Putamen (tissue), 1 donor: ENCODE measurements around the gene ANXA2.
A peak's percentile ranks its signal among the peaks of the same experiment; 100 is the strongest.
"Not testable (repeated sequence)": the region's sequence is repeated elsewhere in the genome, so short reads cannot be mapped to it uniquely, and the experiment has no call there.

ENCODE experiments used
- DNase-seq: peaks from one replicate; pipeline ENCODE4 v3.0.0-alpha.2; 2016; ENCODE audit warnings: low spot score

ANXA2 gene

DNA sequence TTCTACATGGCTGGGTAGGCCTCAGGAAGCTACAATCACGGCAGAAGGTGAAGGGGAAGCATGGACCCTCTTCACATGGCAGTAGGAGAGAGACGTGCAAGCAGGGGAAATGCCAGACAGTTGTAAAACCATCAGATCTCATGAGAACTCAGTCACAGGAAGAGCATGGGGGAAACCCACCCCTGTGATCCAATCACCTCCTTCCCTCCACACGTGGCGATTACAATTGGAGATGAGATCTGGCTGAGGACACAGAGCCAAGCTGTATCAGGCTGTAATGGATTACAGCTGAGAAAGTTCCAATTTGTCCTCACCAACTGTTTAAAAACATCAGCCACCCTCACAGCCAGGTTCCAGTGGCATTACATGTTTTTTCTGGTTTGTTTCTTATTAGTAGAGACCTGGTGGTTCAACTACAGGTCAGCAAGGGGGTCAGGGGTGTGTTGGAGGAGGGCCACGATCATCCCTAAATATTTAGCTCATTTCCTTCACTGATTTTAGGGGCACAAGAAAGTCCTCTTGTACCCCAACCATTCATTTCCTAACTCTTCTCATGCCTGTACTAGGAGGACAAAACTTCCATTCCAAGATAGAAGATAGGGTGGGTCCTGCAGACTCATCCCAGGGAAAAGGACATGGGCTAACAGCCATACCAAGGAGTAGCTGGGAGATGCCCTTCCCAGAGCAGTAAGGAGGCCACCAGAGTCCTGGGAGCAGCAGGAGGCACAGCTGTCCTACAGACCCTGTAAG lies 54.4 kb downstream of the ANXA2 start:
- DNase-seq, result no peak

DNA sequence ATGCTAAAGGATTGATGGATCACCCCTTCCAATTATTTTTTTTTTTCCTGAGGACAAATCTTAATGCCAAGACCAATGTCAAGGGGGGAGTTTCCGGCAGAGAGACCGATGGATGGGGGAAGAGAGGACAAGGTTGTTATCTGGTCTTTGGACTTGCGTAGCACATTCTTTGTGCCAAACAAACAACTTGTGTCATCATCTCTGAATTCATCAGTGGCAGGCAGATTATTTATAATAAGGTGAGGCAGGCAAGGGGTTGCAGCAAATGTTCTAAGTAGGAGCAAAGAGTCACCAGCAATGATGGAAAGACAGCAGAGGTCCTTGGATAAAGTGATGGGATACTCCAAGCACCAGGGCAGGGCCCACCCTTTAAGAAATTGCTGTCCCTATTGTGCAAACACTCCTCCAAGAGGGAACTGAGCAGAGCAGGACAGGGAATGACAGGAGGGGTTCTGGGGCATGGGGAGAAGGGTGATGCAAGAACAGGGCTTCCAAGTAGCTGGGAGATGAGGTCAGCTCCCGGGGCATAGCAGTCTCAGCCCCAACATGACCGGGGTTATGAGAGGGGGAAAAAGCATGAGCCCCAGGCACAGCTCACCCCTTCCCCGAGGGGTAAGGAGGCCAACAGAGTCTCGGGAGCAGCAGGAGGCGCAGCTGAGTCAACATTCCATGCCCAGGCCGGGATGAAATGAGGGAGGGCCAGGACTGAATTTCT lies 57.4 kb downstream of the ANXA2 start:
- no peak for DNase-seq

DNA sequence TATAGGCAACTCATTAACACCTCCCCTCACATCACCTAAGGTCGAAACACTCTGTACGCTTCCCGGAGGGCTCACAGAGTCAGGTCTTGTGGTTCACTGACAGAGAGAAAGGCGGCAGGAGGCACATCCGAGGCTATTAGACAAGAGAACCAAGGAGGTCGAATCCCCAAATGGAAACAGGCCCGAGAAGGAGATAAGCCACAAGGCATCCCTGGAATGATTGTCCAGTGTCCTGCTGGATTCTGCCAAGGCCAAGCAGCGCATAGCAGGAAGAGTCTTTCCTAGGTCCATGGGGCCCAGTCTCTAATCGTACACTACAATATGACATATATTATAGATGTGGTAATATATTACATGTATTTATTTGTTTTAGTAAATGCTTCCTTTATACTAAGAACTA lies 58.5 kb downstream of the ANXA2 start:
- DNase-seq, result no peak

DNA sequence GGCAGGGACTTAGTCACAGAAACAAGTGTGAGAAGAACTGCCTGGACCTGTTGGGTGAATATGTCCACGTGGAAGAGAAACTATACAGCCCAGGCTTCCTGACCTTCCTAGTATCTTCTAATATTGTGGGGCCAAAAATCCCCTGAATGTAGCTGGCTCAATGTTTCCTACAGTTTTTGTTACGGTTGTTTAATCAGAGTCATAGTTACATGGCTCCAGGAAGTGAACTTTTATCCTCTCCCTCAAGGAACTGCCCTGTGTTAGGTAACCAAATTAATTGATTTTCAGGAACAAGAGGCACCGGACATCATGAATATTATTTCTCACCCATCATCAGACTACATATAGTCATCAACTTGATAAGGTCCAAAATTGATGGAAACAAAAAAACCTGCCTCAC lies 59.0 kb downstream of the ANXA2 start:
- no peak for DNase-seq

DNA sequence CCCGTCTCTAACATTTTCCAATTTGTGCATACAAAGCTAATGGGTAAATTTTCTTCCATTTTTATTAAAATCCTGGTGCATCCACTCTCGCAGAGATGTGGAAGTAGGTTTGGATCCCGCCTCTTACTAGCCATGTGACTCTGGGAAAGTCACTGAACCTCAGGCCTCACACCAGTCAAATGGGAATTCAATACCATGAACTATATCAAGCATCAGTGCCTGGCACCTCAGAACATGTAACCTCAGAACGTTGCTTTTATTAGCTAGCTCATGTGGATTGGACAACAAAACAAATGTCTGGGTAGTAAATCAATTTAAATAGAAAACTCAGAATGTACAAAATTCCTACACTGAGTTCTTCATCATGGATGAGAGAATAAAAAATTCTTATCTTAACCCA lies 60.7 kb downstream of the ANXA2 start:
- no peak for DNase-seq

DNA sequence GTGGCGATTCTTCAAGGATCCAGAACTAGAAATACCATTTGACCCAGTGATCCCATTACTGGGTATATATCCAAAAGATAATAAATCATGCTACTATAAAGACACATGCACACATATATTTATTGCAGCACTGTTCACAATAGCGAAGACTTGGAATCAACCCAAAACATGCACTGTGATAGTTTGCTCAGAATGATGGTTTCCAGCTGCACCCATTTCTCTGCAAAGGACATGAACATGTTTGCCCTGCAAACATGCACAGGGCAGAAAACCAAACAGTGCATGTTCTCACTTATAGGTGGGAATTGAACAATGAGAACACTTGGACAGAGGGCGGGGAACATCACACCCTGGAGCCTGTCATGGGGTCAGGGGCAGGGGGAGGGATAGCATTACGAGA lies 62.5 kb downstream of the ANXA2 start:
- DNase-seq, result not testable (repeated sequence)

DNA sequence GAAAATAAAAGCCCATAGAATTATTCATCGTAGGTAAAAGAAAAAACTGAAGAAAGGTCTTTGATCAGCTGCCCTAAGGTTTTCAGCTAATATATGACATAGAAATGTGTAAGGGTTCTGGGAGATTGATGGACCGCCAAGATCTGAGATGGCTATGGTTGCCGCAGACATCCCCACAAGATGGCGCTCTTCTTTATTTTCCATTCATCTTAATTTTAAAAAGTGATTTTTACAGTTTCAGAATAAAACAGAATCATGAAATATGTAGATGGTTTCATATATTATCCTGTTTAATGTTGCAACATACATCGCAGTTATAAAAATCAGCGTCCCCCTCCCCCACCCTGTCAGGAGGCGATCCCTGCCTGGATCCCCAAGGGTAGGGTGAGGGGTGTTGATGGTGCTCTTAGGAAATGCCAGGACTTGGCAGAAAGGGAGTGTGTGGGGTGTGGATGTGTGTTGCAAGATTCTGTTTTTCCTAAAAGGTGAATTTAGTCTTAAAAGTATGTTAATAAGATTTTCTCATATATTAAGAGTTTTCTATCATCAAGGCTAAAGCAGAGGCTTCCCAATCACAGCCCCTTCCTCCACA lies 68.8 kb downstream of the ANXA2 start:
- no peak for DNase-seq

DNA sequence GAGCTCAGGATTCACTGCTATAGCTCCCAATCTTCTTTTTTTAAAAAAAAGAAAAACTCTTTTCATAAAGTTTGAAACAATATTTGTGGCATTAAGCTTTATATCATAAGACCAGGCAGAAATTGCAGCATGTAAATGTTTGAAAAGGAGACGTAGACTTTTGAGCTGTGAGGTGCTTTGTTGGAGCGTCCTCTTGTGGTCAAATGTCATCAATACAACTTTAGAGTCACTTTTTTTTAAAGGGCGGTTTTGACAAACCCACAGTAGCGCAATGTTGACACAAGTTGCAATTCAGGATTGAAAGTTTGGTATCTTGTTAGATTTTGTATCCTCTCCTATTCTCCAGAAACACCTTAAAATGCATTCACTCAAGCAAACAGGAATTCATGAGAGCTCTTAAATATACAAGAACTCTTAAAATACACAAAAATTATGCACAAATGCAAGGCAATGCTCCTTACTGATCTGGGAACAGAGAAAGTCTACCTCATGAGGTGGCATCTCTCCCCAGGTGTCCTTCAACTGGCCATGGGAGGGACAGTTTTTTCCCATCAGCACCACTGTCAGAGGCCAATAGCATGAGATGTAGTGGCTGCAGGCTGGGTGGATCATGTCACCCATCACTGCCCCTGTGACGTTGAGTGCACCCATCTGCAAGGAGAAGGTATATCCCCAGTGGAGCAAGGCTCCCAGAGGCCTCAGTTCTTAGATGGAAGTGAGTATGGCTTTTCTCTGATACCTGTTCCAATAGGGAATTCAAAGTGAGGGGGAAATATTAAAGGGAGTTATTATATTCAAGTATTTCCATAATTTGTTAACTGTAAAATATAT lies 70.7 kb downstream of the ANXA2 start:
- DNase-seq, result peak; percentile 34

DNA sequence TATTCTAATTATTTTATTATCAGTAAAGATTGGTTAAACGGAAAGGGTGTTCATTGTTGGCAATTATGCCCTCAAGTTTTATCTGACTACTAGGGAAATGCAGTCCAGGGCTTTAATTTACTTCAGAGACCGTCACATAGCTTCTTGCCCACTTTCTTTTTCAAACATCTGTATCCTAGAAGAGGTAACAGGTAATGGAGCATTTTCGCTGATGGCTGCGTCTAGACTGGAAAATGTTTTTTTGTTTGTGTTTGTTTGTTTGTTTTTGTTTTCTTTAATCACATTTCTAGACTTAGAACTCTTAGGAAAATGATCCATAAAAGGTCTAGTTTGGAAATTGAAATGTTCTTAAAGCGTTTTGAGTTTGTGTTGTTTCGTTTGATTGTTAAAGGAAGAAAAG lies 71.4 kb downstream of the ANXA2 start:
- no peak for DNase-seq

DNA sequence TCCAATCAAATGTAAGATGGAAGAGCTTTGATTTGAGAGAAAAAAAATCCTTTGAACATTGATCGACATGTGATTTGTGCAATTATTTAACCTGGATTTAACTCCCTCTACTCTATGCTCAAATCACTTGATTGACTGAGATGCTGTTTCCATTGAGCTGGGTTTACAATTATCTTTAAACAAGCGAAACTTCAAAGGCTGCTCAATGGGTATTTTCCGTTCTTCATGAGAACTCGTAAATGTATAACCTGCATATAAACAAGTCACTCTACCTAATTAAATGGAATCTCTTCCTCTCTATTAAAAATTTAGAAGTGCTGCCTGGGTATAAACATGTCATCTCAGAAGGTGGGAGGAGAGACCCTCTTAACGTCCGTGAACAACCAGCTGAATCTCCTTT lies 71.9 kb downstream of the ANXA2 start:
- DNase-seq, result no peak

DNA sequence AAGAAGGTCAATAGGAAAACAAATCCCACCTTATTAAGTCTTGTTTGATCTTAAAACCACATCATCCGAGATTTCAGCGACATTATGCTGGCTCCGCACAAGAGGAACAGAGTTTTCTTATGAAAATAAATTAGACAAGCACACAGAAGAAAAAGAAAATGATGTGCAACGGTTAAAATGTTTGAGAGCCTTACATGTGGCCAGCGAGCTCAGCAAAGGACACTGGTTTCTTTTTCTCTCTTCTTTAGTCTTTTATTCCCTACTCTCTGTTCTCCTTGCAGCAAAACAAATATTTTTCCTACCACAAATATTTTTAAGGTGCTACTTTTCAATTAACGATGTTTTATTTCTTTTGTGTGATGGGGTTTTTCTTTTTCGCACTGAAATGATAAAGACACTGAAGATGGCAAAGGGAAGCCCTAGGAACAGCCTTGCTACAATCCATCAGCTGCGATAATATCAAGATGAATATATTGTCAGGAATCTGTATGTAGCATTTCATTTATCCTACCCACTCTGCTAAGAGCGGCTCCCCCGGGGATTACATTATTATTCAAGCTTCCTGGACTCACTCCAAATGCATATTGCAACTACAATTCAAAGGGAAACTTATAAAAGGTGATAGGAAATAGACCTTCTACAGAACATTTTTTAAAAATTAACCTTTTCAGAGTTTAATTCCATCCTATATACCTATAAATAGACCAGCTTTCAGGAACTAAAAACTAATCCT lies 72.9 kb downstream of the ANXA2 start:
- no peak for DNase-seq

DNA sequence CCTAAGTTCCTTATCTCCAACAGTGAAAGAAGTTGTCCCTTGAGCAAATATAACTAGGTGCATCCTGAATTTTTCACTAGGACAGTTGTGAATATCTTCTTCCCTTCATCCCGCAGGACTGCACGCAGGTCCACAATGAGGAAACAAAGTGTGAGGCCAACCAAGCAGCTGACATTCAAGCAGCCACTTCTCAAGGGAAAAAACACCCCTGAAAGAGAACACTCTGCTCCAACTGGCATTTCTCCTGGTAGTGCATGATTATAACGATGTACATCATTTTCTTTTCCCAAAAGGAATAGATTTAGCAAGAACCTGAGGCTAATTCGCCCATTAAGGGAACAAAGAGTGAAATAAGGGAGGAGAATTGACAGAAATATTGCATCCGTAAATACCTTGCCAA lies 74.5 kb downstream of the ANXA2 start:
- no peak for DNase-seq

DNA sequence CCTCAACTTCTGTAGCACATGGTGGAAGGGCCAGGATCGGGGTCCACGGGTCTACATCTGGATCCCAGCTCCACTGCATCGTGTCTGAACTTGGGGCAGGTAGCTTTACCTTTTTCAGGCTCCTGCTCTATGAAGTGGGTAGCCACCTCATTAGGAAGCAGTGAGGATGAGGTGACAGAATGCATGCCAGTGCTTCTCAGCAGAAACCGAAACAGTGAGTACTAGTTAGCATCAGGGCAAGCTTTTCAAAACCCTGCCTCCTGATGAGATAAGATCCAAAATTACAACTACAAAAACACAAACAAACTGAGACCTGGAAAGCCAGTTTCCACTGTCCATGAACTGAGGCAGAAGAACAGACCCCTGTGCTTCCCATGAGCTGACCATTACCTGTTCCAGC lies 77.4 kb downstream of the ANXA2 start:
- DNase-seq, result no peak

DNA sequence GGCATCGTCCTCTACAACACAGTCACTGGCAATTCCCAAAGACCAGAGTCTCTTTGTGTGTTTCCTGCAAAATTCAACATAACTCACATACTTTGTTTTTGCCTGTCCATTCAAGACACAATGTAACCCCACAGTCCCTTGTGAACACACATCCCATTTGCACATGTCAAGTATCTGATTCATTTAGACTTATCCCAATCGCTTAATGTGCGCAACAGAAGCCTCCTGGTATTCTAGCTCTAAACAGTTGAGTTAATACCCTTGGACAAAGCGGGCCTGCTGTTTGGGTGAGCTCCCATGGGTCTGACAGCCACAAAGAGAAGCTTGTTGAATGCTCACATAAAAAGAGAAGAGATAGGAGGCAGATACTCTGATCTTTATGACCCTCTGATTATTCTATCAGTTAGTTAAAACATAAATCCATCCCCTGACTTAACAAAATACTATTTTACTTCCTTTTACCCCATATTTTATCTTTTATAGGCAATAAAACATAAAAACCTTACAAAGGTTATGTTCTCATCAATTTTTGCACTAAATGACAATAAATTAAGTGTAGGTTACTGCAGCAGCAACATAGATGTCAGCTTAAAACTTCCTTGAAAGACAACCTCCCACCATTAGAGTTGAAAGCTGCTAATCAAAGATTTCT lies 79.4 kb downstream of the ANXA2 start:
- no peak for DNase-seq

DNA sequence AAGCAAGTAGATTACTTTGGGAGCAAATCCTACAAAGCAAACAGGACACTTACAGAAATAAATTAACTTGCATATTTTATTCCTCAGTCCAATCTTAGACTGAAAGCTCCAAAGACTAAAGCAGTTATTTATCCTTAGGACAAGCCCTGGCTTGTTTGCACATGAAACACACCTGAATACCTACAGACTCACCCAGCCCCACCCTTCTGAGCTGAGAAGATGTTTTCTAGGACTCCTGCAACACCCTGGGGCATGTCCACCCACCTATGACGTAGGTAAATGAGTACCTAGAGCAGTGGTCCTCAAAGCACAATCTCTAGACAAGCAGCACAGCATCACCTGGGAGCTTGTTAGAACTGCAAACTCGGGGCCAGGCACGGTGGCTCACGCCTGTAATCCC lies 80.8 kb downstream of the ANXA2 start:
- no peak for DNase-seq

DNA sequence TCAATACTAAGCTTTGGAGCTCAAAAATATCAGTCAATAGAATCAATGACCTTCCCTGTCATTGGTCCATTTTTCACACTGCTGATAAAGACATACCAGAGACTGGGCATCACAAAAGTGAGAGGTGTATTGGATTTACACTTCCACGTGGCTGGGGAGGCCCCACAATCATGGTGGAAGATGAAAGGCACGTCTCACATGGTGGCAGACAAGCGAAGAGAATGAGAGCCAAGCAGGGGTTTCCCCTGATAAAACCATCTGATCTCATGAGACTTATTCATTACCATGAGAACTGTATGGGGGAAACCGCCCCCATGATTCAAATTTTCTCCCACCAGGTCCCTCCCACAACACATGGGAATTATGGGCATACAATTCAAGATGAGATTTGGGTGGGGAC lies 81.9 kb downstream of the ANXA2 start:
- no peak for DNase-seq

DNA sequence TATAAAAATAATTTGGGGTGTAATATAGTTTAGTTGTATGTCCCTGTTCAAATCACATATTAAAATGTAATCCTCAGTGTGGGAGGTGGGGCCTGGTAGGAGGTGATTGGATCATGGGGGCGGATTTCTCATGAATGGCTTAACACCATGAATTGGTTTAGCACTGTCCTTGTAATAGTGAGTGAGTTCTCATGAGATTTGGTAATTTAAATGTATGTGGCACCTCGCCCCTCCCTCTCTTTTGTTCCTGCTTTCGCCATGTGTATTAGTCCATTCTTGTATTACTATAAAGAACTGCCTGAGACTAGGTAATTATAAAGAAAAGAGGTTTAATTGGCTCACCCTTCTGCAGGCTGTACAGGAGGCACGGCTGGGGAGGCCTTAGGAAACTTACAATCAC lies 83.9 kb downstream of the ANXA2 start:
- no peak for DNase-seq

DNA sequence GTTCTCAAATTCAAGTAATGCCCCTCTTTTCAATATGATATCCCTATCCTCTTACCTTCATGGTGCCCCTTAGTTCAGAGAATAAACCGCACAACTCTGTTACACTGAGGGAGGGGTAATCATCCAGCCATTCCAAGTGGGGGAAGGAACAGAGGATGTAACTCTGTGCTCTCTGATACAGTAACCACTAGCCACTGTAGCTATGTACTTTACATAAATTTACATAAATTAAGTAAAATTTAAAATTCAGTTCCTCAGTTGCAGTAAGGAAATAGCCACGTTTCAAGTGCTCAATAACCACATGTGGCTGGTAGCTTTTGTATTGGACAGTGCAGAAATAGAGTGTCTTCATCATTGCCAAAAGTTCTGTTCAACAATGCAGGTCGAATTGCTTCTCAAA lies 90.8 kb downstream of the ANXA2 start:
- no peak for DNase-seq

DNA sequence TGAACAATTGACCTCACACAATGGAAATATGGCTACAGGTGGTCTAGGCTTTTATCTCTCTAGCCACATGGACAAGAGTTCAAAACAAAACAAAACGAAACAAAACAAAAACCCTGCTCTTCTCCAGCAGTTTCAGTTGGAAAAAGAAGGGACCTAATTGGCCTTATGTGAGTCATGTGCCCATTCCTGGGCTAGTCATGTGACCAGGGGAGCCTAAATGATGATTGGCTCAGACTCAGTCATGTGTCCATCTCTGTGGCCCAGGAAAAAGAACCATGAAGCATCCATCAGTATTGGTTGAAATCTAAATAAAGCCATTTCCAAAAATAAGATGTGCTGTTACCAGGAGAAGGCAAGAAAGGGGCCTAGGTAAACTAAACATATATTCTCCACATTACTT lies 96.8 kb downstream of the ANXA2 start:
- DNase-seq, result no peak

DNA sequence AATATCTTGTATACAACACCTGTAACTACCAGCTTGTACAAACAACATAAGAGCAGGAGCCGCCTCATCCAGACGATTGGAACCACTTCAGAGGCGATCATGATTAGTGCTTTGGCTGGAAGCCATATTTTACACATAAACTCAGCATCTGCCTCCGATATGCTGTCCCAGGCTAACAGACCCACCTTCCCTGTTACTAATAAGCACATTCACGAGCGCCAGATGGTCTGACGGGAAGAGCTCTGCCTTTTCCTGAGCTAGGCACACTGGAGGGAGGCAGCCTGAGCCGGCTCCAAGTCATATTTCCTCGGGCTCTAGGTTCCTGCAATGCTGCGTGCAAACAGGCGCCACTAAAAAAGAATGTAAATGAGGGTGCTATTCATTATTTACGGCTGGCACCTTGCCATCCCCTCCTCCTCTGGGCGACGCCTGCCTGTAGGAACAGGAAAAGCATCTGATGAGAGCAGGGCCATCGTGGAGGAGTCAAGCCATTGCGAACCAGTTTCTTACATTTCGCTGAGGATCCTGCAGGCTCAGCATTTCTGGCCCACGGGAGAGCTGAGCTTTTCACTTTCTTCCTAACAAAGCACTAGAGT lies 98.2 kb downstream of the ANXA2 start:
- DNase-seq, result peak; percentile 7
